Islet of Langerhans (tissue), 1 donor: Measurements from ENCODE around the gene PDE6H.

Source experiments
- FAIRE-seq: peaks from one replicate; lab custom pipeline; 2011; peaks lifted over from hg19 to GRCh38; lab: Jason Lieb, UNC

PDE6H gene

GRCh38 chr12:14951851-14952250 lies 21.0 kb upstream of the PDE6H start:
- no peak for FAIRE-seq

GRCh38 chr12:14952299-14952921 lies 20.4 kb upstream of the PDE6H start:
- no peak for FAIRE-seq

DNA sequence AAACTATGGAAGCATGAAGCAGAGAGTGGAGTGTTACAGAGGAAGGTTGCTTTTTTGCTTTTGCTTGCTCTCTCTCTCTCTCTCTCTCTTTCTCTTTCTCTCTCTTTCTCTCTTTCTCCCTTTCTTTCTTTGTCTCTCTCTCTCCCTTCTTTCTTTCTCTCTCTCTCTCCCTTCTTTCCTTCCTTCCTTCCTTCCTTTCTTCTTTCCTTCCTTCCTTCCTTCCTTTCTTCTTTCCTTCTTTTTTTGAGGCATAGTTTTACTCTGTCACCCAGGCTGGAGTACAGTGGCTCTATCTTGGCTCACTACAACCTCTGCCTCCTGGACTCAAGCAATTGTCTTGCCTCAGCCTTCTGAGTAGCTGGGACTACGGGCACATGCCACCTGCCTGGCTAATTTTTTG lies 19.1 kb upstream of the PDE6H start:
- FAIRE-seq: no peak

GRCh38 chr12:14954269-14954668 lies 18.6 kb upstream of the PDE6H start:
- no peak for FAIRE-seq

DNA sequence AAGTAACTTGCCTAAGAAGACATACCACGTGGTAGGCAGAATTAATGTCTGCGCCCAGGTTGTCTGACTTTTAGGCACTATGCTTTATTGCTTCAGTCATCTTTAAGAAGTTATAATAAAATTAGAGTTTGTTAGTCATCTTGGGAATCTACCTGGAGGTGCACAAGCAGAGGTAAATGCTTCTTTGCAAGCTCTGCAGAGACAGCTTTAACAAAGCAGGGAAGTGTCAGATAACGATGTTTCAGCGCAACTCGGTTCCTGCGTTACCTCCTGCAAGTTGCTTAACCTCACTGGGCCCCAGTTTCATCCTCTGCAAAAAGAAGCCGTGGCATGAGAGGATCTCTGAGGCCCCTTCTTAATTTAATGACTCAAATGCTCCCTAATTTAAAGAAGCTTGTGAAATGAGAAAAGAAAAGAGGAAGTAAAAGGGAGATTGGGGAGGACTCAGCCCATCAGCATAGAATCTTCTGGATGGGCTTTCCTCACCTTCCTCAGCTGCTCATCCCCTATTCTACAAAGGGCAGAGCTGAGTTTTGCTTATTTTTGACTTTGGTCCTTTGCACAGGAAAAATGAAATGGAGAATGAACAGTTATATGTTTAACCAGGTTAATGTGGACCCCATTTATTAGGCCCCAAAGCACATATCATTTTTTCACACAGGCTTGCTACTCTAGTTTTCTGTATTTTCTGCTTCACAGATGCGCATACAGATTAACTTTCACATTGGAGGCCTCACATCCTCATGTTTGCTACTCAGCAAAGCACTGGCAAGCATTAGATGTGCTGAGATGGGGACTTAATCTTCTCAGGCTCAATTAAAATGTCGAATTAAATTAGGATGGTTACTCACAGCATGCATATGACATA lies 16.6 kb upstream of the PDE6H start:
- FAIRE-seq: no peak

GRCh38 chr12:14956905-14957304 lies 15.9 kb upstream of the PDE6H start:
- FAIRE-seq: no peak

DNA sequence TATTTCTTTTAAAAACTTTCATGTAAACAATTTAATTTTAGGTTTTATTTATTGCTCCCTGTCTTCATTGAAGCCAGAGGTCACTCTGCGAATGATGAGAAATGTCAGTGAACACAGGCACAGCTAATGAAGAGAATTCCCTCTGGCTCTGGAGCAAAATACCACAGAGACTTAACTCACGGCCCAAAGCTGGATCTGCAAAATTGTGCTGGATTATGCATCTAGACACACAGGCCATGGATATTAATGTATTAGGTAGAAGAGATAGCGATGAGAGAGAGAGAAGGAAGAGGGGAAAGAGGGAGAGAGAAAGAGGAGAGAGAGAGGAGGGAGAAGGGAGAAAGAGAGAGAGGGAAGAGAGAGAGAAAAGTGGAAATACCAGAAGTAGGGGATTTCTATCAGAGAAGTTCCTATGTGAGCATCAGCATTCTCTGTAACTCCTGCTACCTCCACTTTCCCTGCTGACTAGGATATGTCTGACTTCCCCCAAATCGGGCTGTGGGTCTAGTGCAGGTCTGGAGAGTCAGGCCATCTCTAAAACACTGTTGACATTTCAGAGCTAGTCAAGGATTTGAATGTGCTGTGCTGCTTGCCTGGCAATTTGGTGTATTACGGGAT lies 15.2 kb upstream of the PDE6H start:
- no peak for FAIRE-seq

GRCh38 chr12:14958361-14959125 lies 14.3 kb upstream of the PDE6H start:
- no peak for FAIRE-seq

GRCh38 chr12:14959126-14959440 lies 13.8 kb upstream of the PDE6H start:
- FAIRE-seq: no peak

DNA sequence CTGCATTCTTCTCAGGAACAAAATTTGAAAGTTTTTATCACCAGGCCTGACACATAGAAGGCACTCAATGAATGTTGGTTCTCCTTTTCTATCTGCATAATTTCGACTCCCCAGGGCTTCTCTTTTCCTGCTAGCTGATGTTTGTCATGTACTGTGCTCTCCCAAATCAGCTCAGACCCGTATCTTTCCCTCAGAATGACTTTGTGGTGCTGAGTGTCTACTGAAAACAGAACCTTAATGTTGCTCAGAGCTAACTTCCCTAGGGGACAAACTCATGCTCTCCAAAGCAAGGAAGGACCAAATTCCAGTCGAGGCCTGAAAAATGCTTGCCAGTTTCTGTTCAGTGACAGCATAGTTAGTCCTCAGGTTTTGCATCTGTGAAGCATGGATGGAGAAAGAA lies 13.4 kb upstream of the PDE6H start:
- no peak for FAIRE-seq

DNA sequence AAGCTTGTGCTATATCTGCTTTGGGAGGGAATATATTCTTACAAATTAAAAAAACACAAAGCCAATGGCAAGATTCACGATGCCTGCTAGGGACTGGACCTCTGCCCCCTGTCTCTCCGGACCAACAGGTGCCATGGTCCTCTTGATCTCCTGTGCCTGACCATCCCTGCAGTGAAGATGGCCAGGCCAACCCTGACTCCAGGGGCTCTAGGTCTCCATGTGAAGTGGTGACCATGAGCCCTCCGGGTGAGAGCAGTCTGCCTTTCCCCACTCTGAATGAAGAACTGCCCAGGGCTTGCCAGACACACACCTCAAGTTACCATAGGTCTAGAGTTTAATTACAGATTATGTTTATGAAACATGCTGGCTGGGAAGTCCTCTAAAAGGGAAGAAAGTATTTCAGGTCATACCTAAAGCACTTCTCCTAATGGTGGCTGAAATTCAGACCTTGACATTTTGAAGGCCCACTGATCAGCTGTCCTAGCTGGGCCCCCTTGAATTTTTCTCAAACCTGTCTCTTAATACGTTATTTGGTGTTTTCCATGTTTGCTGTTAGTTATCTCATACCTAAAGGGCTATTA lies 12.8 kb upstream of the PDE6H start:
- no peak for FAIRE-seq

DNA sequence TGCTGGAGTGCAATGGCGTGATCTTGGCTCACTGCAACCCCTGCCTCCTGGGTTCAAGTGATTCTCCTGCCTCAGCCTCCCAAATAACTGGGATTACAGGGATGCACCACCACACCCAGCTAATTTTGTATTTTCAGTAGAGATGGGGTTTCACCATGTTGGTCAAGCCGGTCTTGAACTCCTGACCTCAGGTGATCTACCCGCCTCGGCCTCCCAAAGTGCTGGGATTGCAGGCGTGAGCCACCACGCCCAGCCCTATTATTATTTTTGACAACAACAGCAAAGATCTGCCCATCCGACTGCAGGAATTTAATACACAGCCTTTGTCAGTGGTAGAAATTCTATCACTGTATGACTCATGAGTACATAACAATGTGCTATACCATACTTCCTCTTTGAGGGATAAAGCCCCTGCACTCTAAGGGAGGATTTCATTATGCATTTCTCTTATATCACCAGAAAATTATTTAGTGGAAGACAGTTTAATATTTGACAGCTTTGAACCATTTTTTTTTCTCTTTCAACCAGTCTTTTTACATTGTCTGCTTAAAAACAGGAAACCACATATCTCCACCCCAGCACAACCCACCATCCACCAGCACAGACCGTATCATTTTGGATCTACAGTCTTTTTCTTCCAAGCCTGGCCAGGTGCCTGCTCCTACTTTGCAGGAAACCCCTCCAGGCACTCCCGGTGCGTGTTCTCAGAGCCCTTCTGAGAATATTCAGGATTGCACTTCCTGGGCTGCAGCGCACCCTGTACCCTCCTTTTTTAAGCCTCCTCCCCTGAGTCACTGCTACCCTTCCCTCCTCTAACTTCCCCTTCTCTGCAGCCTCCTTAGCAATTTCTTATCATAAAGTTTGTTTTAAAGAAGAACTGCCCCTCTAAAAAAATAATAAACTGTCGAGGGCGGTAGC lies 12.0 kb upstream of the PDE6H start:
- no peak for FAIRE-seq

DNA sequence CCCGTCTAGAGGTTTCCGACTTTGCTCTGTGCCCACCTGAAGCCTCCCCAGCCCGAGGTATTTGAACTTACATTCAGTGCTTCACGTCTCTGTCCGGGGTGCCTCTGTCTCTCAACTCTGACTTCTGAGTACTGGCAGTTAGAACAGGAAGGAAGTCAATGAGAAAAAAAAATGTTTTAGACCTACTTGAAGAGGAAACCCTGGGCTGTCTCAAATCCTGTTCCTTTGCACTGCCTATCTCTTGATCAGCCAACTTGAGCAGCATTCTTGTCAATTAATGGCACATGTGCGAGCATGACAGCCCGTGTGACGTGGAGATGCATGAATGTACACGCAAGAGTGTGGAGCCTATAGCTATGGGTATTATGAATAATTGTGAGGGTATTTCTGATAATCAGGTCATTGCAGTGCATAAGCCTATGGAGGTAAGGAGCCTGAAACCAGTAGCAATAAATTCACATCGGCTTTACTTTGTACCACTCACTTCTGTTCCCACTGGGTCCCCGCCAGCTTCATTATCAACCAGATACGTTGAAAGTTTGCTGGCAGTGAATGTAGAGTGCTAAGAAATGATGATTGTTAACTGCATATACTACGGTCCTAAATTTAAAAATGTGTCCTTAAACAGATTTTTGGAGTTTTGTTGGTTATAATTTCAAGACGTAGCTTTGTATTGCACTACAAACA lies 11.2 kb upstream of the PDE6H start, which contains the start of gene ARHGDIB:
Gene ARHGDIB (minus strand): TSS at position 136 of the 687 bp plus-strand sequence. CDS start 10,889 bp downstream, outside the sequence.
- no peak for FAIRE-seq

- no peak for FAIRE-seq
Measured at GRCh38 chr12:14962153-14962539, 10.7 kb upstream of the PDE6H start.

DNA sequence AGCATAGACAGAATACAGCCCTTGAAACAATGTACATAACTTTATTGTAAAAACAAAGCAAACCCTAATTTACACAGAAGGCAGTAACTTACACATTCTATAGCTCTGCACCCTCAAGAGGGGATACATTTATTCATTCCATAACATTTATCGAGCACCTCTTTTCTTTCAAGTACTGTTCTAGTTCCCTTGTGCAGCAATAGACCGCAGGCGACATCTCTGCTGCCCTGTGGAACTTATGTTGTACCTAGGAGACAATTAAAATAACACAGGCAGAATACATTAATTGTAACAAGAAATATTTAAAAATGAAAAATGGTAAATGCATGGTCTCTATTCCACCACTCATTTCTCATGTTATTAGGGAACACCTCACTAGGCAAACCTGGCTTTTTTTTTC lies 10.0 kb upstream of the PDE6H start:
- FAIRE-seq: no peak

- no peak for FAIRE-seq
Measured at GRCh38 chr12:14963520-14963919, 9.3 kb upstream of the PDE6H start.

- FAIRE-seq: no peak
Measured at GRCh38 chr12:14964406-14964805, 8.4 kb upstream of the PDE6H start.

DNA sequence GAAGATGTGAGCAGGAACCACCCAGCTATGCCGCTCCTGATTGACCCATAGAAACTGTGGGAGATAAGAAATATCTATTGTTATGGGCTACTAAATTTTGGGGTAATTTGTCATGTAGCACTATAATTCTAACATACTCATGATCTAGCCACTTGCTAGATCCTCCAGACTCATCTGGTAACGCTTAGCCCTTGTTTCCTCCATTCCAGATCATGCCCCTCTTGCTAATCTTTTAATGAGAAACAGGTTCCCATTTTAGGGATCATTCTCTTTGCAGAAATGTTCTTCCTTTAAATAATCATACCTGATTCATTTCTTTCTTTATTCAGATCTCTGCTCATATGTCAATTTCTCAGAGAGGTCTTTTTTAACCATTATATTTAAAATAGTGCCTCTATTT lies 7.6 kb upstream of the PDE6H start:
- no peak for FAIRE-seq

DNA sequence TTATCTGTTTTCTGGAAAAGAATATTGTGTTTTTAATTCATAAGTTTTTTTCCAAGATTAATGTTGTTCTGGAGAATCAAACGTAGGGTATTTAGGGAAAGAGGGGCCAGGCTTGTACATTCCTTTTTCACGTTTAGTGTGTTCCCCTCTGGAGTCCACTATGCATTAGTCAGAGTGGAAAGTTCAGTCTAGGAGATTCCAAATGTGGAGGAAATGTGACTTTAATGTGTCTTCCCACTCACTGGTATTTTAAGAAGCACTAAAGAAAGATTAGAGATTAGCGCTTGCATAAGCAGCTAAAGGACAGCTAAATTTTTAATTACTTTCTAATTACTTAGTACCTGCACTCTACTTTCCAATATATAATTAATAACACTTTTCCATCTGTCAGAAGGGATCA lies 4.4 kb upstream of the PDE6H start:
- FAIRE-seq: no peak

- FAIRE-seq: no peak
Measured at GRCh38 chr12:14970473-14970872, 2.4 kb upstream of the PDE6H start.

DNA sequence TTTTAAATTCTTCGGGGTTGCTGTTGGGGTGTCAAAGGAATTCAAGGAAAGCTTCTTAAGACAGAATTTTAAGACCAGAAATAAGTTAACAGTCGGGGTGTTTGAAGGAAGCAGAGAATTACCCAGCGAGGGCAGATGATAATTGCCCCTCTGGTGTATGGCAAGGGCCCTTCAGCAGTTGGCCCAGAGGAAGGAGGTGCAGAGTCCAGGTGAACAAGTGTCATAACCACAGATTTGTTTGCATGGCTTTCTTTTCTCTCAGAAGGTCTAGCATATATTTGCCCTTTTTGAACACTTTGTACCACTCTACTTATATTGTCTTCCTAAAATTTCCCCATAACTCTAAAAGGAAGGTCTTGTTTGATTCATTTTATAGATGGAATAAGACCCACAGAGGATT lies 1.8 kb downstream of the PDE6H start:
- no peak for FAIRE-seq
